ENCODE results near the gene FBXL7.
"Not testable (repeated sequence)": the region's sequence is repeated elsewhere in the genome, so short reads cannot be mapped to it uniquely, and the experiment has no call there.

The FBXL7 gene

DNA sequence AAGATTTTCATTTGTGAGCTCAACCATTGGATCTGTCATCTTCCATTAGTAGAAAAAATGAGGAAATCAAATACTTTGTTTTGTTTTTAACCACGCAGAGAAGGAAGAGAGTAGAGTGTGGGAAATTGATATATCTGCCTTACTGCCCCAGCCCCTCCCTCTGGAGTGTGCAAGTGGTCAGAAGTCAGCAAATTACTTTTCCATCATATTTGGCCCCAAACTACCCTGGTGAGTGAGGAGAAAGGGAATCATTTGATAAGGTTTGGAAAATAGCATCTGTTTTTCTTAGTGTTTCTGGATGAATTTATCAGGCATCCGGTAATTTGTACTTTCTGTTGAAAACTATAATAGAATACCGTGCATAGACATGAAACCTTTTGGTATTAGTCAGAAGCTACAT lies 352.2 kb downstream of the FBXL7 start:
- DNase-seq (ENCODE audit: low read depth in 1 of 2, low spot score in 1 of 2), result no peak

DNA sequence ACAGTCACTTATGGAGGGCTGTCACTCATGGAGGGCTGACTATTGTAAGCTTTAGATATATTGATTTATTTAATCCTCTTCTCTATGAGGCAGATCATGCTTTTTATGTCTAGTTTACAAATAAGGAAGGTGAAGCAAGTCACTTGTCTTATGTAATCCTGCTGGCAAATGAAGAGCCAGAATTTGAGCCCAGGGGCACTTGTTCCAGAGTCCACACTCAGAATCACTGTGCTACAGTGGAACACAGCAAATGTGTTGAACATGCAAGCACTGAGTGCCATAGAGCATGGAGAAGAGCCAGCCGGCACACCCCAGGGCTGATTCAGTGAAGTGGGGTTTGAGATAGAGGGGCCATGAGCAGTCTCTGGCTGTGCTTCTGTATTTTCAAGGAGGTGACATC lies 353.0 kb downstream of the FBXL7 start:
- no peak for DNase-seq (ENCODE audit: low read depth in 1 of 2, low spot score in 1 of 2)

DNA sequence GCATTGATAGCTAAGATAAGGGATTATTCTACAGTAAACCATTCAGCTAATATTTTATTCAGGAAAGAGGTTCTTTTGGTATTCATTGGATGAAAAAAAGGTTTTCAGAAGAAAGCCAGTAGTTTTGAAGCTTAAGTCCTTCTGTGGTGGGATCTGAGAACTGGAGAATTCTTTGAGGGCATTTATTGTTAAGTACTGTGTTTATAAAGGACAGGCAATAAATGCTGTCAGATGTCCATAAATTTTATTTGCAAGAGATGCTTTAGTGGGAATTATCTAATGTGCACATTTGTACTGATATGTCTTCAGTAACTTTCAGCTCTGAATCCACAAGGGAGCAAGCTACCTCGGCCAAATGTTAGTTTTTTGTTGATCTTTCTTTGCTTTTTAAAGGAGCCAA lies 358.3 kb downstream of the FBXL7 start:
- no peak for DNase-seq (ENCODE audit: low read depth in 1 of 2, low spot score in 1 of 2)

DNA sequence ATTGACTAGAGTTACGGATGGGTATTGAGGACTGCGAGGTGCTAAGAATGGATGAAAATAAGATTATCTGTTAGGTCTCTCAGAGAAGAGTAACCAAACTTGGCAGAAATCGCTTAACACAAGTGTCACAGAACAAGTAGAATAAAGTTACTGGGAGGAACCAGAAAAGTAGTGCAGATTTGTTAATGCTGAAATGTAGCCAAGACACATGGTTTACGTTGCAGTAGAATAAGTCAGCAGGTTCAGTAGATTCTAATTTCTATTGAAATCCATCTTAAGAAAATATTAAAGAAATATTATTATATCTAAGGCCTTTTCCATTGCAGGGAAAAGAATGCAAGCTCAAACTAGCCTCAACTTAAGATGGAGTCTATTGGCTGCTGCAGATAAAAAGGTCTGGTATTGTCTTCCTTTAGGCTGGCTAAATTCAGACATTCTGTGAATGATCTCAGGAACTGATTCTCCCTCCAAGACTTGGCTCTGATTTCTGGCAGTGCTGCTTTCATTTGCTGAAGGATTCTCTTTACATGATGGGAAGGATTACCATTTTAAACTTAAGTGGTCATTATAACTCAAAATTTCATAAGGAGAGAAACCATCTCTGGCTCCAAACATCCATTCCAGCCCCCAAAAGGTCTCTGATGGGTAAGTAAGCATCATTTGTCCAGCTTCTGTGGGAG lies 364.7 kb downstream of the FBXL7 start:
- no peak for DNase-seq (ENCODE audit: low read depth in 1 of 2, low spot score in 1 of 2)

DNA sequence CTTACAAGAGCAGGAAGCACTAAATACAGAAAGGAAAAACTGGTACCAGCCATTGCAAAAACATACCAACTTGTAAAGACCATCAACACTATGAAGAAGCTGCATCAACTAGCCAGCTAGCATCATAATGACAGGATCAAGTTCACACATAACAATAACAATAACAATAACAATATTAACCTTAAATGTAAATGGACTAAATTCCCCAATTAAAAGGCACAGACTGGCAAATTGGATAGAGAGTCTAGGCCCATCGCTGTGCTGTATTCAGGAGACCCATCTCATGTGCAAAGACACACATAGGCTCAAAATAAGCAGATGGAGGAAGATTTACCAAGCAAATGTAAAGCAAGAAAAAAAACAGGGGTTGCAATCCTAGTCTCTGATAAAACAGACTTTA lies 372.3 kb downstream of the FBXL7 start:
- DNase-seq (ENCODE audit: low read depth in 1 of 2, low spot score in 1 of 2), result not testable (repeated sequence)

DNA sequence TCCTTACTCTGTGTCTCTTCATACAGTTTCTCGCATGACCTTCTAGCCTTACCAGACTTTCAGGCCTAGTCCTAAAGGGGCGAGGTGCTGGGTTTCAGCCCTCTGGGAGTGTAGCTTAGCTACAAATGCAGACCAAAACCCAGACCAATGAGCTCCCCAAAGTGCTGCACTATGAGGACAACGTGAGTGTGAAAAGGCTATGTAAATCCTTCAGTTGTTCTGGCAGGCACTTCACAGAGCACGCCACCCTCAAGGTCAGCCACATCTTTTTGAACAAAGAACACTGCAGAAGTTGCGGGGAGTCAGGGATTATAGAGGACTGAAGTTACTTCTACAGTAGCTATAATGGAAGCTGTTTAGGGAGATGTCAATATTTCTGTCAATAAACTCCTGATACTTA lies 377.9 kb downstream of the FBXL7 start:
- DNase-seq (ENCODE audit: low read depth in 1 of 2, low spot score in 1 of 2), result no peak

DNA sequence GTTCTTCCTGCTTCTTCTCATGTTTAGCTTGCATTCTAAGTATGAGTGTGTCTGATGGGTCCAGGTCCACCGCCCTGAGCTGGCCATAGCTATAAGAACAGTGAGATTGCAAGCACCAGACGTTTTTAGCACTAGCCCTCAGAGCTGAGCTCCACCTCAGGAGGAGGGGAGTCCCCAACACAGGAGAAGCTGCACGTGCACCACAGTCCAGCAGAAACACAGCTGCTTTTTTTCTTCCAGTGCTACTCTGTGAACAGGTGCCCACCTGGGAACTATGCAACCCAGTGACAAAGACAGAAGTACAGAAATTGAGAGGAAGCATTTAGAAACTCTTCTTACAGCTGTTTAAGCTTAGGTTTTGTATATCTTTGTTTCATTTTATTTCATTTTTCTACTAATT lies 380.2 kb downstream of the FBXL7 start:
- no peak for DNase-seq (ENCODE audit: low read depth in 1 of 2, low spot score in 1 of 2)

DNA sequence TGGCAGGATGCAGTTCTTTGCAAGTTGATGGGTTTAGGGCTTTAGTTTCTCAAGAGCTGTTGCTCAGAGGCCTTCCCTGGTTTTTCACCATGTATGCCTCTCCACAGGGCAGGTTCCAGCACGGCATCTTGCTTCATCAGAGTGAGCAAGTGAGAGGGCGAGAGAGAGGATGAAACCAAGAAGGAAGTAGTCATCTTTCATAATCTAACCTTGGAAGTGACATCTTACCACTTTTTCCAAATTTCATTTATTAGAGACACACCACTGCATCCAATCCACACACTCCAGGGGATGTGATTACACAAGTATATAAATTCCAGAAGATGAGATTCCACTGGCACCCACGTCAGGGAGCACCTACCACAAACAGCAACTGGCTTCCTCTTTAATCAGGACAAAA lies 385.2 kb downstream of the FBXL7 start:
- DNase-seq (ENCODE audit: low read depth in 1 of 2, low spot score in 1 of 2), result no peak

DNA sequence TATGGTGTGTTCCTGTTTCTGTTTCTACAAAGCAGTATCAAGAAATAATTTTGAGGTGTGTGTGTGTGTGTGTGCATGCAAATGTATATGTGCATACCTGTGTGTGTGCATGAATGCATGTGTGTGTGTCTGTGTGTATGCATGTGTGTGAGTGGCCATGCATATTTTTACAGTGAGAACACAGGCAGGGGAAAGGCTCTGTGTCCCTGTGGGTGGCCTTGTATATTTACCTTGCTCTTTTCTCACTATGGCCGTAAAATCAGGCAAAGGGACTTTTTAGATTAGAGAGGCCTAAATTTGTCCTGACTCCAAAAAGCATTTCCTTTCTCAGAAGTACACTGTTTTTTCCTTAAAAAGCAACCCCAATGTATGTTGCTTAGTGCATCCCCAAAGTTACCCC lies 386.2 kb downstream of the FBXL7 start:
- DNase-seq (ENCODE audit: low read depth in 1 of 2, low spot score in 1 of 2), result no peak

DNA sequence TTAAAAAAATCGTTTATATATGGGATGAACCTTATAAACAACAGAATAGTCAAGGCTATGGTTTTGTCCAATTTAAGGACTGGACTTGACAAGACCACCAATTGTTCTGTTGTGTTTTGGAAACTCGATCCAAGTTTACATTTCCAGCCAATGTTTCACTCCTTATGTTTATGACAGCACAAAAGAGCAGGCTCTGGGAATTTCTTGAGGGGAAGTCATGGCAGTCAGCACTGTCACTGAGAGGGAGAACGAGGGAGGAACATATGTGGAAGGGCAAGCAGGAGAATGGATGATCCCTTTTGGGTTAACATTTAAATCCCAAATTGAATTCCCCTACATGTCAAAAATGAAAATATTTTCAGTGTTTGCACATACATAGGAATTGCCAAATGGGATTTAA lies 387.1 kb downstream of the FBXL7 start:
- DNase-seq (ENCODE audit: low read depth in 1 of 2, low spot score in 1 of 2), result no peak

DNA sequence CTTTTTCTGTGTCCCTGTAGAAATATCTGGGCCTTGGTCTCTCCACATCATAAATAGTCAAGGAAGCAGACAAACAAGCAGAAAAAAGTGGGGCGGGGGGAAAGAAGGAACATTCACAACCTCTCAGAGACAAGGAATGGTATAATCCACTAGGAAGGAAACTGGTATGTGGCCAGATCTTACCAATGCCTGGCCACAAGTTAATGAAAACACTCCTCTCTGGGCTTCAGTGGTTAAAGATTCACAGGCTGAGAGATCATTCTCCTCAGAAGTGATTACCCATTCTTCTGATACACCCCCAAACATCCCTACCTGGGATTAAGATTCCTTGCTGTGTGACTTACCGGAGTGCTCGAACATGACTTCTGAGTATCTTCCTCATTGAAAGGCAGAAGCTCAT lies 389.0 kb downstream of the FBXL7 start:
- DNase-seq (ENCODE audit: low read depth in 1 of 2, low spot score in 1 of 2), result no peak

DNA sequence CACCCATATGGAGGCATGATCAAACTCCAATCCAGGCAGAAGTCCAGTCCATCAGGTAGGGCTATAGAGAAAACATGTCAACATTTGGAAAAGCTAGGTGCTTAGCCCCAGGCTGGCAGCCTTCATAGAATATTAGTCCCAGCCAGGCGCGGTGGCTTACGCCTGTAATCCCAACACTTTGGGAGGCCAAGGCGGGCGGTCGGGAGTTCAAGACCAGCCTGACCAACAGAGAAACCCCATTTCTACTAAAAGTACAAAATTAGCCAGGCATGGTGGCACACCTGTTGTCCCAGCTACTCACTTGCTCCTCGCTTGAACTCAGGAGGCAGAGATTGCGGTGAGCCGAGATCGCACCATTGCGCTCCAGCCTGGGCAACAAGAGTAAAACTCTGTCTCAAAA lies 393.9 kb downstream of the FBXL7 start:
- no peak for DNase-seq (ENCODE audit: low read depth in 1 of 2, low spot score in 1 of 2)

DNA sequence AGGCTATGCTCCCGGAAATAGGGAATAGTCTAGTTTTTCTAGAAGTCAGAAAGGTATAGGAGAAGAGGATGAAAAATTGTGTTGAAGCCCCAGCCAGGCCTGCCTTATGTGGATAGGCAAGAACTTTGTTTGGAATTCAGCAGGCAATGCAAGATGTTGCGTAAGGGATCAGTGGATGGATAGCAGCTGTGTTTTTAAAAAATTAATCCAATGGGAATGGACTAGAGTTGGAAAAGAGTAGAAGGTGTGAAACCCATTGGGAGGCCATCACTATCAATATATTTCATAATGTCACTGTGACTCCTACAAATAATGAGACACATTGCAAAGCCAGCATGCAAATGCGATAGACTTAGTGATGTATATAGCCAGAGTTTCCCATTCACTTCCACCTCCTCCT lies 397.7 kb downstream of the FBXL7 start:
- no peak for DNase-seq (ENCODE audit: low read depth in 1 of 2, low spot score in 1 of 2)

DNA sequence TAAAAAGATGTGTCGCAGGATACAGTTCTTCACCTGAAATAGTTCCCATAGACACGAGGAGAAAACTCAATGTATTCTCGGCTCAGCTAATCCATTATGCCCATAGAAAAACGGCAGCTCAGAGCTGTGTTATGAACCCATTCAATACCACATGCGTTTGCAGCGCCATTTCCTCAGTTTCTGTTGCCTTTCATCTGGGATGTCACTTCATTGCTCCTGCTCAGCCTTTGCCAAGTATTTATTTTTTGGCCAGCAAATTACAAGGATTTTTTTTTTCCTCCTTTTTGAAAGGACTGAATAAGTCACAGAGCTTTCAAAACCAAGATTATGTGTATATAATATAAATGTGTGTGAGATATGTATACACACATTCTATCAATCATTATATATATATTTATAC lies 398.7 kb downstream of the FBXL7 start:
- no peak for DNase-seq (ENCODE audit: low read depth in 1 of 2, low spot score in 1 of 2)

DNA sequence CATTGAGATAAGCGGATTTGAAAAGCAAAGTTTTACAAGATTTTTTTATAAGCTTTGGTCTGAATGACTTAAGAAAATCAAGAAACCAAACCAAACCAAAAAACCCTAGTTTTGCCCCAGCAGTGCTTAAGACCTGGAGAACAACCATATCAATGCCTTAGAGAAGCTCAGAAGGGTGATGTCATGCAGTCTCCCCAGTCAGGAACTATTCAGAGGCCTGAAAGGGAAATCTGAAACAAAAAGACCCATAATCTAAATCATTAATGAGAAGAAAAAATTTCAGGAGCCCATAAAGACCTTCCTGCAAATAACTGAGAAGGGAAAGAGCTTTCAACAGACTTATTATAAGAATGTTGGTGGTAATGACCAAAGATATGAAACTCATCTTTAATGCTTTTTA lies 399.5 kb downstream of the FBXL7 start:
- DNase-seq (ENCODE audit: low read depth in 1 of 2, low spot score in 1 of 2), result no peak

DNA sequence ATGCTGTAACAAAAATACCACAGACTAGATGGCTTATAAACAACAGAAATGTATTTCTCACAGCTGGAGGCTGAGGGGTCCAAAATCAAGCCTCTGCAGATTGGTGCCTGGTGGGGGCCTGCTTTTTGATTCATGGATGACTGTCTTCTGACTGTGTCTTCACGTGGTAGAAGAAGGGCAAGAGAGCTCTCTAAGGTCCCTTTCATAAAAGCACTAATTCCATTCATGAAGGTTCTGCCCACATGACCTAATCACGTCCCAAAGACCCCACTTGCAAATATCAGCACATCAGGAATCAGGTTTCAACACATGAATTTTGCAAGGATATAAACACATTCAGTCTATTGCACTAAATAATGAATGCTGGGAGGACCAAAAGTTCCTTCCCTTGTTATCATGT lies 401.2 kb downstream of the FBXL7 start:
- DNase-seq (ENCODE audit: low read depth in 1 of 2, low spot score in 1 of 2), result no peak

DNA sequence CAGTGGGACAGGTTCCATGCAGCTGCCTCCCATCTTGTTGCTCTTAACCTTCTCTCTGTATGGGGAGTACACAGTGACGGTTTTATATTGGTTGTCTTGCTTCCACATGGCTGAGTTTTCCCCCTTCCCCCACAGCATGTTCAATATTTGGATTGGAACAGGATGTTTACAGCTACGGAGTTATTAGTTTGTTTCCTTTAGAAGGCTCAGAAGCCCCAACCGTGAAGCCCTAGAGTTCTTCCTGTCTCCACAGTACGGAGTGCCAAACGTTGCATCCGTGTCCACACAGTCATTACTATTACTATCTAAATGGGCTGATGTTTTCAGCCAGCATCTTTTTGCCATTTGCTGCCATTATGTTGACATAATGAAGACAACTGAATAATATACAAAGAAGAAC lies 402.1 kb downstream of the FBXL7 start:
- no peak for DNase-seq (ENCODE audit: low read depth in 1 of 2, low spot score in 1 of 2)

DNA sequence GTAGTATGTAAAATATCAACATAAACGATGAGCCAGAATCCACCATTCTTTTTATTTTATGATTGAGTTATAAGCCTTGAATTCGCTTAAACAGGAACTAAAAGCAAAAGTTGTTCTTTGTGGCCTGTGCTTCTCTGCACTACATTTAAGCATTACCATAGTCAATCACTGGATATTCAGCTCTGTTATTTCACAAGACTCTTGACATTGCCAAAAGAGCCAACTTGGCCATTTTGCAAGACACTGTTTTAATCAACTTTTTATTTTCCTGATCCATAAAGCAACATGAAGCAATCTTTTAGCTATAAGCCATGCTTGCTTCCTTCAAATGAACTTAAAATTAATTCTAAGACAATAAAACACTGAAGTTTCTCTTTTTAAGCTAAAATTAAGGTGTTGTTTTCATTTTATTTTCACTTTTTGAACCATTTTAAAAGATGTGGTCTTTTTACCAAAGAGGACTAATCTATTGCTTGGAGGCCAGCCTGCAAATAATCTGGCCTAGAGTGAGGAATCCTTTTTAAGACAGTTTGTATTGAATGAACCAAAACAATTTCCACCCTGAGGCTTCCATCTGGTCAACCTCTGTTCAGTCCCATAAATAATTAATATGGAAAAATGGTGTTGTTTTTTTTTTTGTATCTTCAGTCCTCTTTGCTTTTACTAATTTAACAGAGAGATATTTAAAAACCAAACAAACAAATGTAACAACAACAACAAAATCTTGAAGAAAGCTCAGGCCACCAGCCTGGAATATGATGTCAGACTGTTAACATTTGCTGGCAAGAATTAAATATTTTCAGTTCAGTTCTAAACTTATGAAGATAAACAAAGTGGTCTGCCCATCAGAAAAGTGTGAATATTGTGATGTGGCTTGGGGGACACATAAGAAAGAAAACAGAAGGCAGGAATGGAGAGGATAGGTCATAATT lies 405.2 kb downstream of the FBXL7 start:
- DNase-seq (ENCODE audit: low read depth in 1 of 2, low spot score in 1 of 2), result no peak

DNA sequence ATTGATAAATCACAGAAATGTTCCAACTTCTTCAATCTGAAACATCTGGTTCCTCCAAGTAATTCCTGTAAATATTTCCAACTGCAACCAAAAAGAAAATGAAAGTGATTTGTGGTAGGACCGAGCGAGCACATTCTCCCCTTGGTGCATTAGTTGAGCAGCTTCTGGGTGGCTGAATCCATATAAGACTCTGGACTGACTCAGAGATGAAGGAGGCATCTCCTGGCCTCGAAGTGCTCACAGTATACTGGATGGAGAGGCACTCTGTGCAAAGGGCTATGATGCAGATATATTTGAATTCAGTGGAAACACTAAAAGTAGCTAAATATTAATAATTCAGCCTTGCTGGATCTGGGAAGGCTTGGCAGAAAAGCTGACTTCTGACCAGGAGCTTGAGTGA lies 414.7 kb downstream of the FBXL7 start:
- no peak for DNase-seq (ENCODE audit: low read depth in 1 of 2, low spot score in 1 of 2)

DNA sequence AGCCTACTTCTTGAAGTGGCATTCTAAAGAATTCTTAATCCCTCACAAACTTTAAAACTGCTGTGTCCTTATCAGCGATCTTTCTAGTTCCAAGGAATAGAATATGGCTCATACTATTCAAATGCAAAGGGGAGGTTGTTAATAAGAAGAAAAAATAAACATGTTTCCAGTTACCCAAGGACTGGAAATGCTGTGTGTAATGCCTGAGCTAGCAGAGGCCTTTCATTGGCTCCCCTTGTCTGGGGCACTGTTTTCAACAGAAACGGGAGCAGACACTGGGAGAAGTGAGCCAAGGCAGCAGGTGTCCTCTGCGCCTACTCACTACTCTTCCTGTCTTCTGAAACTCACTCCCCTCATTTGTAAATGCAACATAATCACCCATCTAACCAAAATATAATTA lies 426.6 kb downstream of the FBXL7 start:
- no peak for DNase-seq (ENCODE audit: low read depth in 1 of 2, low spot score in 1 of 2)

DNA sequence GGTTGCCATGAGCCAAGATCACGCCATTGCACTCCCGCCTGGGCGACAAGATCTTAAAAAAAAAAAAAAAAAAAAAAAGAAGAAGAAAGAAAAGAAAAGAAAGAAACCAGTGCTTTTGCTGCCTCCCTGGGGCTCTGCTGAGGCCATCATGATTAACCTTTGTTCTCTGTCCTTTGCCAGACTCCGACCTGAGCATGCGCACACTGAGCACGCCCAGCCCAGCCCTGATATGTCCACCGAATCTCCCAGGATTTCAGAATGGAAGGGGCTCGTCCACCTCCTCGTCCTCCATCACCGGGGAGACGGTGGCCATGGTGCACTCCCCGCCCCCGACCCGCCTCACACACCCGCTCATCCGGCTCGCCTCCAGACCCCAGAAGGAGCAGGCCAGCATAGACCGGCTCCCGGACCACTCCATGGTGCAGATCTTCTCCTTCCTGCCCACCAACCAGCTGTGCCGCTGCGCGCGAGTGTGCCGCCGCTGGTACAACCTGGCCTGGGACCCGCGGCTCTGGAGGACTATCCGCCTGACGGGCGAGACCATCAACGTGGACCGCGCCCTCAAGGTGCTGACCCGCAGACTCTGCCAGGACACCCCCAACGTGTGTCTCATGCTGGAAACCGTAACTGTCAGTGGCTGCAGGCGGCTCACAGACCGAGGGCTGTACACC lies 427.9 kb downstream of the FBXL7 start:
- DNase-seq (ENCODE audit: low read depth in 1 of 2, low spot score in 1 of 2), result no peak

DNA sequence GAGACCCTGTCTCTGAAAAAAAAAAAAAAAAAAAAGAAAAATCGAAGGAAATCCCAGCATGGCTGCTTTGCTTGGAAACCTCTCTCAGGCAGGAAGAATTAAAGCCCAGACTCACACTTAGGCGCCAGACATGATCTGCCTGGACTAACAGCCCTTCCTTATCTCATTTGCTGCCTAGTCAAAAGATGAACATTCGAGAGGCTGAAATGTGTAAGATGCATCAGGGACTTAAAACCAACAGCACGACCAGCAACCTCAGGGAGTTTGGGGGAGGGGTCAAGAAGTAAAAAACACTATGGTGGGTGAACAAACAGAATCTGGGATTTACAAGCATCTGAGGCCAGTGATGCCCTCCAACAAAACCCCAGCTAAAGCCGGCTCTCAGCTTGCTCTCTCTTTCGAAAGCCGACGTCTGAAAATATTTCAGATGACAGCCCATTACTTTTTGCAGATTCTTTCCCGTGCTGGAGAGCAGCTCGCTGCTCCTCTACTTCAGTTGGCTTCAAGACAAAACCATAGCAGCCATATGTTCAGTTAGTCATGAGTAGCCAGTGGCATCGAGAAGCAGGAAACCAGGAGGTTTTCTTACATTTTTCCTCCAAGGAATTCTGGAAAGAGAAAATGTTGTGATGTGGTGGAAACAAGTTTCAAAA lies 429.8 kb downstream of the FBXL7 start:
- DNase-seq (ENCODE audit: low read depth in 1 of 2, low spot score in 1 of 2), result no peak

Measured in stimulated activated CD4-positive, alpha-beta T cell treated with anti-CD3 and anti-CD28 coated beads, Interleukin-15, amount 100 ng/mL, for 1 hour (primary cell).